Adipose tissue (tissue), 3 donors: ENCODE data around the gene DNASE1L2. TPM values are rescaled to one million over a fixed set of nuclear protein-coding genes. Genes with fewer than 3 reads are reported as not detected.

Experiments
- polyA plus RNA-seq, 3 donors: library from polyadenylated mRNA; stranded (reverse); fragments of 200-250 nt; gene quantifications; one replicate each; pipeline ENCODE4 v1.2.3, GENCODE V29; 2013
- donor health status: healthy with polysubstance abuse.
- donor health status: Bipolar disorder and iron deficiency.
- donor health status: healthy.

DNASE1L2 gene
- polyA plus RNA-seq, 3 donors, result 0.41 to 0.45 (median 0.45) TPM

Other genes with a start within 250 kb of the DNASE1L2 start
- gene SYNGR3, start 246.5 kb upstream of the DNASE1L2 start, polyA plus RNA-seq, result under 1 TPM in 2 of 3 donors, not detected in 1; 0.24 to 0.43 TPM
- gene ZNF598, start 226.6 kb upstream of the DNASE1L2 start, polyA plus RNA-seq, result 10 to 100 TPM; 24.1 to 45.6 (median 42.5) TPM
- gene NPW, start 216.7 kb upstream of the DNASE1L2 start, polyA plus RNA-seq, result under 1 TPM in 2 of 3 donors, not detected in 1; 0.54 to 0.68 TPM
- gene NHERF2, start 209.5 kb upstream of the DNASE1L2 start, polyA plus RNA-seq, result 100 to 1,000 TPM in 2 of 3 donors, 10 to 100 TPM in 1; 28.8 to 317 (median 232) TPM
- gene NTHL1, start 188.6 kb upstream of the DNASE1L2 start, polyA plus RNA-seq, result 10 to 100 TPM; 12.1 to 23.3 (median 14.5) TPM
- 10 to 100 TPM; 39.6 to 60.5 (median 46.8) TPM for gene TSC2, start 188.5 kb upstream of the DNASE1L2 start, polyA plus RNA-seq
- 10 to 100 TPM; 36.9 to 89.6 (median 83.7) TPM for gene PKD1, start 100.5 kb upstream of the DNASE1L2 start, polyA plus RNA-seq
- 10 to 100 TPM in 1 of 3 donors, 1 to 10 TPM in 2; 1.4 to 24.8 (median 1.9) TPM for gene RAB26, start 87.8 kb upstream of the DNASE1L2 start, polyA plus RNA-seq
- 10 to 100 TPM; 24.3 to 42.1 (median 42.0) TPM for gene TRAF7, start 80.7 kb upstream of the DNASE1L2 start, polyA plus RNA-seq
- under 1 TPM; 0.22 to 0.35 (median 0.30) TPM for gene CASKIN1, start 39.8 kb upstream of the DNASE1L2 start, polyA plus RNA-seq
- 10 to 100 TPM; 53.8 to 56.0 (median 53.9) TPM for gene MLST8, start 31.0 kb upstream of the DNASE1L2 start, polyA plus RNA-seq
- 1 to 10 TPM; 3.3 to 9.9 (median 9.2) TPM for gene BRICD5, start 25.6 kb upstream of the DNASE1L2 start, polyA plus RNA-seq
- gene PGP, start 21.6 kb upstream of the DNASE1L2 start, polyA plus RNA-seq, result 10 to 100 TPM in 2 of 3 donors, 1 to 10 TPM in 1; 3.8 to 12.6 (median 10.7) TPM
- gene E4F1, start 12.9 kb upstream of the DNASE1L2 start, polyA plus RNA-seq, result 10 to 100 TPM; 11.6 to 19.3 (median 16.1) TPM
- gene ECI1, start 15.1 kb downstream of the DNASE1L2 start, polyA plus RNA-seq, result 100 to 1,000 TPM in 1 of 3 donors, 10 to 100 TPM in 2; 56.0 to 126 (median 72.3) TPM
- gene RNPS1, start 31.7 kb downstream of the DNASE1L2 start, polyA plus RNA-seq, result 100 to 1,000 TPM in 2 of 3 donors, 10 to 100 TPM in 1; 69.8 to 138 (median 102) TPM
- 10 to 100 TPM in 1 of 3 donors, 1 to 10 TPM in 2; 6.8 to 11.6 (median 8.0) TPM for gene ABCA3, start 104.3 kb downstream of the DNASE1L2 start, polyA plus RNA-seq
- 1 to 10 TPM; 1.0 to 1.4 (median 1.4) TPM for gene CCNF, start 193.0 kb downstream of the DNASE1L2 start, polyA plus RNA-seq
- gene TEDC2, start 223.7 kb downstream of the DNASE1L2 start, polyA plus RNA-seq, result under 1 TPM; 0.38 to 0.92 (median 0.45) TPM
- gene NTN3, start 234.9 kb downstream of the DNASE1L2 start, polyA plus RNA-seq, result under 1 TPM in 2 of 3 donors, not detected in 1; 0.06 to 0.24 TPM
- 10 to 100 TPM in 1 of 3 donors, 1 to 10 TPM in 2; 6.6 to 11.6 (median 7.8) TPM for gene TBC1D24, start 238.7 kb downstream of the DNASE1L2 start, polyA plus RNA-seq